ENCODE data around the gene BID.

BID gene

DNA sequence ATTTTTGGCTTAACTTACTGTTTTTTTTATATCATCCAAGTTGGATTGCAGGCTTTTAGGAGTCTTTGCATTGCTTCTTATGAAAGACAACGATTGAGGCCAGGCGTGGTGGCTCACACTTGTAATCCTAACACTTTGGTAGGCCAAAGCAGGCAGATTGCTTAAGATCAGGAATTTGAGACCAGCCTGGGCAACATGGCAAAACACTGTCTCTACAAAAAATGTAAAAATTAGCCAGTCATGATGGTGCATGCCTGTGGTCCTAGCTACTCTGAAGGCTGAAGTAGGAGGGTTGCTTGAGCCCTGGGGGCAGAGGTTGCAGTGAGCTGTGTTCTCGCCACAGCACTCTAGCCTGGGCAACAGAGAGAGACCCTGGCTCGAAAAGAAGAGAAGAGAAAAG is 56.6 kb downstream of the BID start:
- intact Hi-C loops (cut with DNase I; ENCODE audit: low total_unique reads) = no loop called here
- H3K27me3 ChIP-seq = no peaks in the 10 kb centered on the region
- TF ChIP-seq, protein P1, sequence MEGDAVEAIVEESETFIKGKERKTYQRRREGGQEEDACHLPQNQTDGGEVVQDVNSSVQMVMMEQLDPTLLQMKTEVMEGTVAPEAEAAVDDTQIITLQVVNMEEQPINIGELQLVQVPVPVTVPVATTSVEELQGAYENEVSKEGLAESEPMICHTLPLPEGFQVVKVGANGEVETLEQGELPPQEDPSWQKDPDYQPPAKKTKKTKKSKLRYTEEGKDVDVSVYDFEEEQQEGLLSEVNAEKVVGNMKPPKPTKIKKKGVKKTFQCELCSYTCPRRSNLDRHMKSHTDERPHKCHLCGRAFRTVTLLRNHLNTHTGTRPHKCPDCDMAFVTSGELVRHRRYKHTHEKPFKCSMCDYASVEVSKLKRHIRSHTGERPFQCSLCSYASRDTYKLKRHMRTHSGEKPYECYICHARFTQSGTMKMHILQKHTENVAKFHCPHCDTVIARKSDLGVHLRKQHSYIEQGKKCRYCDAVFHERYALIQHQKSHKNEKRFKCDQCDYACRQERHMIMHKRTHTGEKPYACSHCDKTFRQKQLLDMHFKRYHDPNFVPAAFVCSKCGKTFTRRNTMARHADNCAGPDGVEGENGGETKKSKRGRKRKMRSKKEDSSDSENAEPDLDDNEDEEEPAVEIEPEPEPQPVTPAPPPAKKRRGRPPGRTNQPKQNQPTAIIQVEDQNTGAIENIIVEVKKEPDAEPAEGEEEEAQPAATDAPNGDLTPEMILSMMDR (IDR thresholded peaks at IDR 0.05) = no peak
- H3K36me3 ChIP-seq = no peaks in the 10 kb centered on the region
- no peaks in the 10 kb centered on the region for H3K9me3 ChIP-seq
- peaks cover 0 to 4% (median 0%) of the 10 kb centered on the region in 4 donors for H3K4me1 ChIP-seq
- H3K4me3 ChIP-seq = no peak overlapping the region
- H3K27ac ChIP-seq = no peak overlapping the region
- DNase-seq = peak in 1 of 2 donors; percentile 54

DNA sequence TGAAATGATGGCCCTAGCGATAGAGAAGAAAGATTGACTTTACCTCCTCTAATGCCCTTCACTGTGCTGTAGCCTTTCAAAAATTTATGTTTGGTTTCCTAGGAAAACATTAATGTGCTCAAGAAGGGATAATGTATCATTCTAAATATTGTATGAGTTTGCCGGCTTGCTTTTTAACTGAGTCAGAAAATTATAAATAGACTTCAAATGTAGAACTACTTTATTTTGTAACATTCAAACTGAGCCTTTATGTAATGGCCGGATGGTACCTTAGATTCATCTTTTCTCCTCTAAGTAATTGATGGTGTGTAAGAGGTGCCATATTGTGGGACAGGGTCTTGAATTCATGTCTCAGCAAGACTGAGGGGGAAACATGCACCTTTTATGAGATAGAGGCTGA is 57.7 kb downstream of the BID start:
- Histone ChIP-seq H3K27me3 (no peaks in the 10 kb centered on the region), H3K9me3 (no peaks in the 10 kb centered on the region), H3K36me3 (no peaks in the 10 kb centered on the region), H3K4me3 (no peak overlapping the region), H3K4me1 (peaks cover 0 to 4% (median 0%) of the 10 kb centered on the region in 4 donors), H3K27ac (no peak overlapping the region)
- intact Hi-C loops (cut with DNase I; ENCODE audit: low total_unique reads) = no loop called here
- DNase-seq = no peak
- TF ChIP-seq, protein P1 (IDR thresholded peaks at IDR 0.05) = no peak

DNA sequence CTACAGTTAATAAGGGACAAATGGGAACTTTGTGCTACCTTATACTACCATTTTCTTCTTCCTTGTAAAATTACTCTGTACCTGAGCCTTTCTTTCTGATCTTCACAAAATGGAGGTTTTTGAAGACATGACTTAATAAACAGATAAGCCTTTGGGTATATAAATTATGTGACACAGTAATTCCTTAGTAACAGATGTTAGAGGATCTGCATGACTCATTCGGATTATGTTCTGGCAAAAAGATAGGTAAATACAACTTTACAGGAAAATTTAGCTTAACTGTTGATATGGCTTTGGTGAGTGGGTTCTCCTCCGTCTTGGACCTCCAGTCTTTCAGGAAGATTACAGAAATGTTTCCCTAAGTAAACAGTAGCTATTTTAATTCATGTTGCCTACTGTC is 61.8 kb downstream of the BID start:
- no peak overlapping the region for H3K27ac ChIP-seq
- no peak for DNase-seq
- TF ChIP-seq, protein P1 (IDR thresholded peaks at IDR 0.05) = no peak
- H3K9me3 ChIP-seq = no peaks in the 10 kb centered on the region
- no peaks in the 10 kb centered on the region for H3K27me3 ChIP-seq
- peaks cover 0 to 4% (median 0%) of the 10 kb centered on the region in 3 donors for H3K36me3 ChIP-seq
- intact Hi-C loops (cut with DNase I; ENCODE audit: low total_unique reads) = no loop called here
- H3K4me3 ChIP-seq = no peak overlapping the region
- H3K4me1 ChIP-seq = peaks cover 0 to 9% (median 2%) of the 10 kb centered on the region in 4 donors

DNA sequence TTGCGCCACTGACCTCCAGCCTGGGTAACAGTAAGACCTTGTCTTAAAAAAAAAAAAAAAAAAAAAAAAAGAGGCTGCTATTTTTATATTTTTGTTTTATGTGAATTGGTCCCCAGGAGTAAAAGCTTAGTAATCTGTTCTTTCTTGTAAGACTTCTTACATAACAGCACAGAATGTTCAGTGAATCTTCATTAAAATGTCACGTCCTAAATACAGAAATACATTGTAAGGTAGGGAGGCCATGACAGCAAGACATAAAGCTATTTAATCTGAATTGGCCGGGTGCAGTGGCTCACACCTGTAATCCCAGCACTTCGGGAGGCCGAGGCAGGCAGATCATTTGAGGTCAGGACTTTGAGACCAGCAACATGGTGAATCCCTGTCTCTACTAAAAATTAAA is 64.2 kb downstream of the BID start:
- intact Hi-C loops (cut with DNase I; ENCODE audit: low total_unique reads) = no loop called here

DNA sequence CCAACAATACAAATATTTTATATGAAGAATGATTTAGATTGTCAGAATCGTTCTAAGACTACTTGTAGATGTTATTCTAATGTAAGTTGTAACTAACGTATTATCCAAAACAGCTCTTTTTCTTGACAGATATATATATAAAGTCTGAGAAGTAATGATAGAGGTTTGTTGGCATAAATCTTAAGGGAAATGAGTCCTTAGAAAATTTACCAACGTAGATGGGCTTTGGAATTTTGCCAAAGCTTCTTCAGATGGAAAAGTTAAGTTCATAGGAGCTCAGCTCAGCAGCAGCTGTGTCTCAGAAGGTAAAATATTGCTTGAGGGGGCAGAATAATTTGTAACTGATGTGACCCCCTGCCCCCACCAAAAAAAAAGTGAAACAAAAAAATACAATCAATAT is 66.7 kb downstream of the BID start:
- TF ChIP-seq, protein P1 (IDR thresholded peaks at IDR 0.05) = no peak
- Histone ChIP-seq H3K27me3 (no peaks in the 10 kb centered on the region), H3K27ac (peak overlapping the region; percentile 67 to 78), H3K4me1 (peaks cover 0 to 21% (median 9%) of the 10 kb centered on the region in 4 donors), H3K4me3 (peak overlapping the region; percentile 40 to 47), H3K36me3 (peaks cover 0 to 11% (median 8%) of the 10 kb centered on the region in 3 donors), H3K9me3 (no peaks in the 10 kb centered on the region)
- intact Hi-C loops (cut with DNase I; ENCODE audit: low total_unique reads) = loop anchor here (10.0 kb wide), 1 partner anchor 73 kb away; the partner anchor contains the start of gene BCL2L13
- DNase-seq = no peak

More for the DNA sequence above, 64.2 kb downstream of the BID start:
- no peaks in the 10 kb centered on the region for H3K9me3 ChIP-seq
- TF ChIP-seq, protein P1 (IDR thresholded peaks at IDR 0.05) = no peak
- H3K27me3 ChIP-seq = no peaks in the 10 kb centered on the region
- DNase-seq = no peak
- H3K36me3 ChIP-seq = peaks cover 0 to 4% (median 0%) of the 10 kb centered on the region in 3 donors
- peaks cover 0 to 21% (median 9%) of the 10 kb centered on the region in 4 donors for H3K4me1 ChIP-seq
- H3K4me3 ChIP-seq = no peak overlapping the region
- H3K27ac ChIP-seq = no peak overlapping the region

DNA sequence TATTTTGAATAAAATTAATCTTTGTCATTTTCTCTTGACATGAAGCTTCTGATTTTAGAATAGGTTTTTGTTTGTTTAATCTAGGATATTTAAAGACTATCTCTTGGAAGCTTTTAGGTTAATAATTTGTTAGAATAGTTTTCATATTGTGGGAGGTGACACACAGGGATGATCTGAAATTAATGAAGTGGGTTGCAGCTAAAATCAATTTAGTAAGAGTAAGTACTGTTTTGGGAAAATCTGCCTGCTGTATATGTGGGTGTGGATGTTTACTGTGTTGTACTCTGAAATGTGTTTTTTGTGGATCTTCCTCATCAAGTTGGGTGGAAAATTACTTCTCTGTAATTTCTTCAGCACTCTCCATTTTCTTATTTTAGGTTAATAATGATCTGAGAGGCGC is 67.3 kb downstream of the BID start:
- no peaks in the 10 kb centered on the region for H3K27me3 ChIP-seq
- H3K9me3 ChIP-seq = no peaks in the 10 kb centered on the region
- TF ChIP-seq, protein P1 (IDR thresholded peaks at IDR 0.05) = no peak
- intact Hi-C loops (cut with DNase I; ENCODE audit: low total_unique reads) = loop anchor here (10.0 kb wide), 1 partner anchor 72 kb away; the partner anchor contains the start of gene BCL2L13
- H3K27ac ChIP-seq = peak overlapping the region; percentile 67 to 78
- H3K36me3 ChIP-seq = peaks cover 0 to 11% (median 8%) of the 10 kb centered on the region in 3 donors
- no peak for DNase-seq
- peaks cover 0 to 21% (median 9%) of the 10 kb centered on the region in 4 donors for H3K4me1 ChIP-seq
- peak overlapping the region; percentile 40 to 47 for H3K4me3 ChIP-seq
